Globus pallidus (tissue), 1 donor: ENCODE data around the gene CDK5RAP3.
A peak's percentile ranks its signal among the peaks of the same experiment; 100 is the strongest.

Experiments used
- DNase-seq: peaks from one replicate; pipeline ENCODE4 v3.0.0-alpha.2; 2015; ENCODE audit warnings: low spot score

Gene CDK5RAP3

GRCh38 chr17:47949197-47949759 is 21.6 kb upstream of the CDK5RAP3 start:
- peak; percentile 81 for DNase-seq

GRCh38 chr17:47949946-47950345 is 21.0 kb upstream of the CDK5RAP3 start:
- no peak for DNase-seq

- no peak for DNase-seq
Measured at GRCh38 chr17:47950448-47950847, 20.5 kb upstream of the CDK5RAP3 start.

GRCh38 chr17:47952171-47953021 is 18.5 kb upstream of the CDK5RAP3 start:
- DNase-seq: no peak

- no peak for DNase-seq
Measured at GRCh38 chr17:47953909-47954308, 17.0 kb upstream of the CDK5RAP3 start.

GRCh38 chr17:47955497-47956461 is 15.1 kb upstream of the CDK5RAP3 start:
- DNase-seq: no peak

GRCh38 chr17:47956791-47957590 is 13.9 kb upstream of the CDK5RAP3 start:
- DNase-seq: no peak

- DNase-seq: no peak
Measured at GRCh38 chr17:47957591-47958490, 13.1 kb upstream of the CDK5RAP3 start, which contains the start of gene PRR15L. Gene PRR15L (minus strand): TSS chr17:47957883. CDS start chr17:47953234, 4,649 bp downstream.

- no peak for DNase-seq
Measured at GRCh38 chr17:47959825-47960655, 10.9 kb upstream of the CDK5RAP3 start.

GRCh38 chr17:47961406-47961805 is 9.5 kb upstream of the CDK5RAP3 start:
- no peak for DNase-seq

GRCh38 chr17:47962901-47963300 is 8.0 kb upstream of the CDK5RAP3 start:
- no peak for DNase-seq

GRCh38 chr17:47964856-47965255 is 6.1 kb upstream of the CDK5RAP3 start:
- no peak for DNase-seq

- no peak for DNase-seq
Measured at GRCh38 chr17:47966079-47966519, 4.8 kb upstream of the CDK5RAP3 start.

GRCh38 chr17:47967607-47968252 is 3.2 kb upstream of the CDK5RAP3 start:
- no peak for DNase-seq

- DNase-seq: no peak
Measured at GRCh38 chr17:47968836-47969235, 2.1 kb upstream of the CDK5RAP3 start.

- DNase-seq: no peak
Measured at GRCh38 chr17:47969930-47970724, 786 bp upstream of the CDK5RAP3 start.

GRCh38 chr17:47973541-47973940 is 2.6 kb downstream of the CDK5RAP3 start:
- no peak for DNase-seq

GRCh38 chr17:47975189-47975822 is 4.4 kb downstream of the CDK5RAP3 start:
- no peak for DNase-seq
